Adipose tissue (tissue), 3 donors: ENCODE data around the gene PTPN3. TPM values are rescaled to one million over a fixed set of nuclear protein-coding genes. Genes with fewer than 3 reads are reported as not detected.

ENCODE experiments used
- H3K27ac ChIP-seq: one replicate; pipeline ENCODE4 v1.5.1; 2013; ENCODE audit warnings: low read depth, low read length
- WGBS, 3 donors: extraction: QIAGEN DNeasy Blood & Tissue Kit; methylation state at CpG; one replicate each; pipeline ENCODE4 v1.1.7; 2013; 5-methylcytosine and 5-hydroxymethylcytosine counted together
- polyA plus RNA-seq, 3 donors: library from polyadenylated mRNA; stranded (reverse); fragments of 200-250 nt; gene quantifications; one replicate each; pipeline ENCODE4 v1.2.3, GENCODE V29; 2013
- donor health status: healthy with polysubstance abuse.
- donor health status: Bipolar disorder and iron deficiency.
- donor health status: healthy.

Gene PTPN3
- polyA plus RNA-seq, 3 donors, result 2.2 to 9.0 (median 8.1) TPM

GRCh38 chr9:109417585-109418544 lies 80.2 kb downstream of the PTPN3 start:
- H3K27ac ChIP-seq, result no peak overlapping the region
- 68 to 82% (median 79%) methylated on average over 6 of the region's 6 CpGs for WGBS, 3 donors

DNA sequence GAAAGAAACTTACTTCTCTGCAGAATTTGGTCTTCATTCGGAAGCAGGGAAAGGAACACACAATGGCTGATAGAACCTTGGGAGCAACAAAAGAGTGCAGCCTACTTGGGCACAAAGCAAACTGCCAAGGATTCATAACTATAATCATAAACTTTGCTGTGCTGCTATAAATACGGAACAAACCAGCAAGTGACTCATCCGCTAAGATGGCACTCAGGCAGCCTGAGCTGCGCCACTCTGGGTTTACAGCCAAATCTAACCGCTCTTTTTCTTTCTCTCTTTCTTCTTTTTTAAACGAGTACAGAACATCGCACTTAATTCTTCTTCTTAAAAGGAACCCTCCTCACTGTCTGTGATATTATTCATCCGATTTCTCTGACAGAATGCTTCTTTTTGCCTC lies 81.1 kb downstream of the PTPN3 start:
- WGBS, 3 donors, result 81 to 91% (median 81%) methylated on average over 8 of the region's 8 CpGs
- no peak overlapping the region for H3K27ac ChIP-seq

- 80 to 88% (median 87%) methylated on average over 10 of the region's 10 CpGs for WGBS, 3 donors
These were observed 81.9 kb downstream of the PTPN3 start for GRCh38 chr9:109416135-109416706.

GRCh38 chr9:109414125-109414785 lies 83.9 kb downstream of the PTPN3 start:
- no peak overlapping the region for H3K27ac ChIP-seq
- 49 to 61% (median 52%) methylated on average over 7 of the region's 7 CpGs for WGBS, 3 donors

More at GRCh38 chr9:109416135-109416706, 81.9 kb downstream of the PTPN3 start:
- no peak overlapping the region for H3K27ac ChIP-seq

- no peak overlapping the region for H3K27ac ChIP-seq
- WGBS, 3 donors, result 47 to 67% (median 48%) methylated on average over 5 of the region's 5 CpGs
These were observed 86.2 kb downstream of the PTPN3 start for GRCh38 chr9:109411798-109412352.

- WGBS, 3 donors, result 79 to 86% (median 80%) methylated on average over 10 of the region's 10 CpGs
These were observed 86.9 kb downstream of the PTPN3 start for GRCh38 chr9:109411069-109411761.

DNA sequence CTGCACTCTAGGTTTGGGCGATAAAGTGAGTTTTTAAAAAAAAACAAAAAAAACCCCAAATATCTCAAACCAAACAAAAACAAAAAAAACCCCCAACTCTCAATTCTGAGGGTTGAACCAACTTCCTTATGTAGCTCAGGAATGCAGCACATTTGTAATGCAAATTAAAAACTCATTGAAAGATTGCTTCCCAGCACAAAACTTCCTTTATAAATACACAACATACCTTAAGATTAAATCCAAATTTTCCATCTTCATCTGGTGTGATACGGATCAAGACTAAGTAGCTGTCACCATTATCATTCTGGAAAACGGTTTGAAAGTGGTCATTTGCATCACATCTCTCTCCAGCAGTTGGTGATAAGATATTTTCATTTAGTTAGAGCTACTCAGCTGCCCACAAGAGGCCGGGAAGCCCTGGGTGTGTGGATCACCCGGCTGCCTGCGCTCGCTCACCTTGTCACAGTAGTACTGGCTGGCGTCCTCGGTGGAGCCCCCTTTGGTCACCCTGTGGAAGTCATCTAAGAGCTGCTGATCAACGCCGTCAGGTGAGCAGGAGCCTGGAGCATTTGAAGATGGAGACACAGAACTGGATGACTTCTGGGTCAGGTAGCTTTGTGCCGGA lies 88.2 kb downstream of the PTPN3 start:
- no peak overlapping the region for H3K27ac ChIP-seq
- WGBS, 3 donors, result 59 to 68% (median 65%) methylated on average over 12 of the region's 12 CpGs

More at GRCh38 chr9:109411069-109411761, 86.9 kb downstream of the PTPN3 start:
- no peak overlapping the region for H3K27ac ChIP-seq

DNA sequence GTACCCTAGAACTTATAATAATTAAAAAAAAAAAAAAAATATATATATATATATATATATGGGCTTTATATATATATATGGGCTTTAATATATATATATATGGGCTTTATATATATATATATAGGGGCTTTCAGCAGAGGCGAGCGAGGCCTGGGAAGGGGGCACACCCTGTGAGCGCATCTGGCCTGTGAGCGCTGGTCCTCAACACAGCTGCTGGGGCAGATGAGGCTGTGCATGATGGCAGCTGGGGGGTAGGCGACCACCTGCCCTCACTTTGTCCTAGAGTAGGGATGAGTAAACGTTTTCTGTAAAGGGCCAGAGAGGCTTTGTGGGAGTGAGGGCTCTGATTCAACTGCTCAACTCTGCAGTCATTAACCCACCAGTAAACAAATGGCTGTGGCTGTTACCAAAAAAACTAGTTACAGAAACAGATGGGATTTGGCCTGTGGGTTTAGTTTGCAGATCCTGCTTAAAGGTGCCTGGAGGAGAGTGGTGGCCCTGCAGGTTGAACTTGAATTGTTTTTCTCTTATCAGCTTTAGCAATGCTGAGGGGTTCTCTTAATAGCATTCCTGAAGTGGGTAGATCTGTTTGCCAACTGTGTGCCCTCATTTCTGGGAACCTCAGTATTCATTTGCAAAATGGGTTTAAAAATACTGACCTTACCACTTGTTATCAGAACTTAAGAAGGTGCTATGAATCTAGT lies 89.2 kb downstream of the PTPN3 start:
- WGBS, 3 donors, result 67 to 80% (median 76%) methylated on average over 6 of the region's 6 CpGs

GRCh38 chr9:109403766-109404320 lies 94.3 kb downstream of the PTPN3 start:
- H3K27ac ChIP-seq, result no peak overlapping the region
- 57 to 90% (median 57%) methylated on average over 5 of the region's 5 CpGs for WGBS, 3 donors

More for the DNA sequence above, 89.2 kb downstream of the PTPN3 start:
- no peak overlapping the region for H3K27ac ChIP-seq

- no peak overlapping the region for H3K27ac ChIP-seq
- 74 to 77% (median 74%) methylated on average over 2 of the region's 2 CpGs for WGBS, 3 donors
These were observed 95.0 kb downstream of the PTPN3 start for GRCh38 chr9:109403116-109403515.

GRCh38 chr9:109401990-109402318 lies 96.2 kb downstream of the PTPN3 start:
- 40 to 55% (median 53%) methylated on average over 4 of the region's 4 CpGs for WGBS, 3 donors
- H3K27ac ChIP-seq, result no peak overlapping the region

GRCh38 chr9:109401169-109401989 lies 96.7 kb downstream of the PTPN3 start:
- WGBS, 3 donors, result 55 to 60% (median 60%) methylated on average over 13 of the region's 13 CpGs
- H3K27ac ChIP-seq, result no peak overlapping the region

DNA sequence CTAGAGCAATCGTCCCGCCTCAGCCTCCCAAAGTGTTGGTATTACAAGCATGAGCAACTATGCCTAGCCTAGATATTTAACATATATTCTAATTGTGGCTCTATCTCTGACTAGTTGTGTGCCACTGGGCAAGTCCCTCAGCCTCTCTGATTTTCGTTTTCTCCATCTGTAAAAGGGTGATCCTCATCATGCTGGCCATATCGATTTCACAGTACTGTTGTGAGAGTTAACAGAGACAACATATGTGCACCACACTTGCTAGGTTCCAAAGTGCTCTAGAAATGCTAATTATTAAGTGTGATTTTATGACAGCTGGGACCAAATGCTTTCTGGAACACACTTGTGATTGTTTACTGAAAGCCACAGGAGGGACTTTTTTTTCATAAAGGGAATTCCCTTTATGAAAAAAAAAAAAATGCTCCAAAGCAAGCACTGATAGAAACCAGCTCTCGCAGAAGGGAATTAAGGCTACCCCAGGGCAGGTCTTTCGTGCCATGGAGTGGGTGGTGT lies 98.8 kb downstream of the PTPN3 start:
- WGBS, 3 donors, result 81 to 87% (median 82%) methylated on average over 6 of the region's 6 CpGs
- no peak overlapping the region for H3K27ac ChIP-seq

GRCh38 chr9:109391176-109391575 lies 106.9 kb downstream of the PTPN3 start:
- no peak overlapping the region for H3K27ac ChIP-seq
- WGBS, 3 donors, result 67 to 85% (median 70%) methylated on average over 10 of the region's 10 CpGs

DNA sequence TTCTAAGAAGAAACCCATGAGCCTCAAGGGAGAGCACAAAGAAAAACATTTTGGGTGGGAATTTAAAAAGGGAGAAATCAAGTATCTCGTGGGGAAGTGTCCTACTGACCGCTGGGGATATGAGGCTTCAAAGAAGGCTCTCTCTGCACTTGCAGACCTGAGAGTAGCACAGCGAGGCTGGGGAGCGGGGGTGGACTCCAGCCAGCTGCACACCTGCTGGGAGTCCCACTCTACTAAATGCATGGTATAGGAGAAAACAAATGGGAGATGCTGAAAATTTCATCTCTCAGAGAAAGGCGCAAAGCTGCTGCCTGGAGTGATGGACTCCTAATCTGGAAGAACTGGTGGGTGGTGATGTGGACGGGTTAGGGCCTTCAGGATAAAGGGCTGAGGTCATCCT lies 110.3 kb downstream of the PTPN3 start:
- 46 to 89% (median 87%) methylated on average over 6 of the region's 6 CpGs for WGBS, 3 donors
- no peak overlapping the region for H3K27ac ChIP-seq

GRCh38 chr9:109387206-109387605 lies 110.9 kb downstream of the PTPN3 start:
- 65 to 77% (median 73%) methylated on average over 3 of the region's 3 CpGs for WGBS, 3 donors
- no peak overlapping the region for H3K27ac ChIP-seq
